Thoracic aorta (tissue), 2 donors: Measurements from ENCODE around the gene TOX3. TPM values are rescaled to one million over a fixed set of nuclear protein-coding genes. Genes with fewer than 3 reads are reported as not detected.

Experiments
- ATAC-seq: fragments of 150-250 bp; one replicate; pipeline ENCODE4 v1.8.0; 2017; ENCODE audit warnings: low read depth; ENCODE audit not compliant: insufficient number of reproducible peaks, low FRiP score
- DNase-seq: peaks from one replicate; pipeline ENCODE4 v3.0.0-alpha.2; 2020; ENCODE audit warnings: low spot score
- H3K27ac ChIP-seq, 2 donors: fragments of 200-600 bp; sonication (generic); 1 replicate in 1 of 2; 2 replicates in 1 of 2; pipeline ENCODE4 v1.5.1; 2016; ENCODE audit warnings: mild to moderate bottlenecking in 2 of 2, moderate library complexity in 2 of 2
- H3K27me3 ChIP-seq: fragments of 200-600 bp; sonication (generic); replicated peaks from 2 replicates; pipeline ENCODE4 v1.6.0; 2016; ENCODE audit warnings: mild to moderate bottlenecking; ENCODE audit not compliant: insufficient read depth
- H3K36me3 ChIP-seq: fragments of 200-600 bp; sonication (generic); one replicate; pipeline ENCODE4 v1.5.1; 2016
- H3K4me1 ChIP-seq, 2 donors: fragments of 200-600 bp; sonication (generic); 1 replicate in 1 of 2; 2 replicates in 1 of 2; pipeline versions ENCODE4 v1.5.1 to v1.6.0; 2016; ENCODE audit warnings: low read depth in 2 of 2, mild to moderate bottlenecking in 1 of 2; ENCODE audit not compliant: control insufficient read depth in 1 of 2
- H3K4me3 ChIP-seq: fragments of 200-600 bp; sonication (generic); 2 replicates; pipeline ENCODE4 v1.5.1; 2016; ENCODE audit warnings: mild to moderate bottlenecking
- H3K9me3 ChIP-seq: fragments of 200-600 bp; sonication (generic); 2 replicates; pipeline ENCODE4 v1.5.1; 2016
- total RNA-seq, 2 donors: library from RNA; depleted of rRNA; stranded (reverse); fragments of >200 nt; gene quantifications; one replicate each; pipeline versions ENCODE4 v1.1.0 to v1.2.3, GENCODE V29; 2016
- TF ChIP-seq, protein P1 (sequence below): fragments of 200-600 bp; sonication (generic); IDR thresholded peaks from one replicate; pipeline ENCODE4 v1.5.1; 2019; ENCODE audit warnings: antibody characterized with exemption

The TOX3 gene
- total RNA-seq, 2 donors from 2014 or later, result not detected

DNA sequence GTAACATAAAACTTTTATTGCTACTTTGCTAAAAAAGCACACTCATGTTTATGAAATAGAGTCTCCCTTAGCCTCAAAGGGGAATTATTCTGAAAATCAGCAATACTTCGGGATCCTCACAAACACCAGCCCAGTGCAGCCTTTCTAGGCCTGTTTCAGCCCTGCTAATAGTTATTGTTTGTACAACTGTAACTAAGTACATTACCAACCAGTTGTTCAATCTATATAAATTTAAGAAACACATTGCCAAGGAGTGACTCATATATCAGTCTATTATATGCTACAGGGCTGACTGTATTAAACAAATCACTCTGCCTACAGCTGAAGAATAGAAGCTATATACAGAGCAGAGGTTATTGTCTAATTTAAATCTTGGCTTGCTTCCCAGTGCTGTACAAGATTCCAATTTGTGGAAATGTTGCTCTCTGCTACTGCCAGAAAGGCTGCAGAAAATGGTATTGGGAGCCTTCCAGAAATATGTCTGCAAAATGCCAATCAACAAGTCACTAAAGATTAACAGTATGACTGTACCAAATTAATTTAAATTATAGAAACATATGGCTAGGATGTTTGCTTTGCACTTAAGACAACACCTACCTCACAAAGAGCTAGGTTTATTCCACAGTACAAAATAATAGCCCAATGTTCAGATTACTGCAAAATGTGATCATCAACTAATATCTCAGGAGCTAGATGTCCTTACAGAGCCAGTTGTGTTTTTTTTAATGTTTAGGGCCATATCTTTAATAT, 49.7 kb downstream of the TOX3 start:
- Histone ChIP-seq H3K4me1 (no peaks in the 10 kb centered on the region), H3K4me3 (no peak overlapping the region), H3K36me3 (no peaks in the 10 kb centered on the region), H3K9me3 (no peaks in the 10 kb centered on the region), H3K27me3 (no peaks in the 10 kb centered on the region), H3K27ac (no peak overlapping the region)
- no peak for ATAC-seq
- TF ChIP-seq, protein P1, sequence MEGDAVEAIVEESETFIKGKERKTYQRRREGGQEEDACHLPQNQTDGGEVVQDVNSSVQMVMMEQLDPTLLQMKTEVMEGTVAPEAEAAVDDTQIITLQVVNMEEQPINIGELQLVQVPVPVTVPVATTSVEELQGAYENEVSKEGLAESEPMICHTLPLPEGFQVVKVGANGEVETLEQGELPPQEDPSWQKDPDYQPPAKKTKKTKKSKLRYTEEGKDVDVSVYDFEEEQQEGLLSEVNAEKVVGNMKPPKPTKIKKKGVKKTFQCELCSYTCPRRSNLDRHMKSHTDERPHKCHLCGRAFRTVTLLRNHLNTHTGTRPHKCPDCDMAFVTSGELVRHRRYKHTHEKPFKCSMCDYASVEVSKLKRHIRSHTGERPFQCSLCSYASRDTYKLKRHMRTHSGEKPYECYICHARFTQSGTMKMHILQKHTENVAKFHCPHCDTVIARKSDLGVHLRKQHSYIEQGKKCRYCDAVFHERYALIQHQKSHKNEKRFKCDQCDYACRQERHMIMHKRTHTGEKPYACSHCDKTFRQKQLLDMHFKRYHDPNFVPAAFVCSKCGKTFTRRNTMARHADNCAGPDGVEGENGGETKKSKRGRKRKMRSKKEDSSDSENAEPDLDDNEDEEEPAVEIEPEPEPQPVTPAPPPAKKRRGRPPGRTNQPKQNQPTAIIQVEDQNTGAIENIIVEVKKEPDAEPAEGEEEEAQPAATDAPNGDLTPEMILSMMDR, result no peak
- DNase-seq, result no peak

DNA sequence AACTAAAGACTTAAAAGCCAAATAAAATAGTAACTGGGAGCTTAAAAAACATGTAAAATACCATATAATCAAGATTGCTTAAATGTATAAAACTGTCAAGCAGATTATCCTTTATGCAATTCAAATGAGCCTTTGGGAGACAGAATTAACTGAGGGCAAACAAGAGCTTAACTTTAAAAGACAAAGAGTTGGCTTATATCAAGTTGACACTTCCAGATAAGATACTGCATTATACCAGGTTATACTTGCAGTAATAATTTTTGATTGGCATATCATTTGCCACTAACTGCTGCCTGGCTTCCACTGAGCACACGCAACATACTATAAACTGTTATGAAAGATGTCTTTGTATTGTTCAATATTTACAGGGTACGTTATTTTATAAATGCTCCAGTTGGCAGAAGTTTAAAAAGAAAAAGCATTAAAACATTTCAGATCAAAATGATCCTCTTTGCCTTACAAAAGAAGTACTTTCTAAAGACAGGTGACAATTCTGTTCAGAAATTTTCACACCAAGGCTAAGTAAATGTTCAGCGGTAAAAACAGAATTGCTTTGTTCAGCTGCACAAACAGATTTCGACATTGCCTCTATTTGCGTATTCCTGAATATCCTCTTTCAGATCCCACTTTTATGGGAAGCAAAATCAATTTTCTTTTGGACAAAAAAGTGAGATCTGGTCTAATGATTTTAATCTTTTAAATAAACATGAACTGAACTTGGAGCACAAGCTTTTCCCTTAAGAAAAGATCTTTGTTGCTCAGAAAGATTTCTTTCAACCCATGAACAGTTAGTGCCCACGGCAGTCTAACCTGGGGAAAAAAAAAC, 50.7 kb downstream of the TOX3 start:
- H3K4me3 ChIP-seq, result no peak overlapping the region
- H3K27me3 ChIP-seq, result no peaks in the 10 kb centered on the region
- DNase-seq (no peak), ATAC-seq (no peak)
- H3K36me3 ChIP-seq, result no peaks in the 10 kb centered on the region
- no peaks in the 10 kb centered on the region for H3K4me1 ChIP-seq
- TF ChIP-seq, protein P1, result no peak
- H3K27ac ChIP-seq, result no peak overlapping the region
- H3K9me3 ChIP-seq, result no peaks in the 10 kb centered on the region

DNA sequence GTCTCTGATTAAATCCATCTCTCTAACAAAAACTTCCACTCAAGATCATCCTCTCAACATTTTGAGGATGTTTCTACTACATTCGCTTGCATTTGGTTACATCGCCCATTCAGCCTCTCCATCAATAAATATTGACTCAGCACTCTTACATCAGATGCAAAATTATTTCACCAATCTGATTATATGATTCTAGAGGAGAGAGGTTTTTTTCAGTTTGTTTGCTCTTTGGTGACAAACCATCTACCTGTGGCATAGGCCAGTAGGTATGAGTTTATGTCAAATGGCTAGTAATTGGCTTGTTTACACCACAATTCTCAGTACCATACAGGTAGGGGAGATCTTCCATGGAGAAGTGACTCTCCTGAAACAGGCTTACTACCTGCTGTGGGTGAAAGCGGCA, 52.3 kb downstream of the TOX3 start:
- Histone ChIP-seq H3K4me1 (no peaks in the 10 kb centered on the region), H3K9me3 (no peaks in the 10 kb centered on the region), H3K27me3 (no peaks in the 10 kb centered on the region), H3K36me3 (no peaks in the 10 kb centered on the region), H3K27ac (no peak overlapping the region), H3K4me3 (no peak overlapping the region)
- ATAC-seq, result no peak
- TF ChIP-seq, protein P1, result no peak
- DNase-seq, result no peak

DNA sequence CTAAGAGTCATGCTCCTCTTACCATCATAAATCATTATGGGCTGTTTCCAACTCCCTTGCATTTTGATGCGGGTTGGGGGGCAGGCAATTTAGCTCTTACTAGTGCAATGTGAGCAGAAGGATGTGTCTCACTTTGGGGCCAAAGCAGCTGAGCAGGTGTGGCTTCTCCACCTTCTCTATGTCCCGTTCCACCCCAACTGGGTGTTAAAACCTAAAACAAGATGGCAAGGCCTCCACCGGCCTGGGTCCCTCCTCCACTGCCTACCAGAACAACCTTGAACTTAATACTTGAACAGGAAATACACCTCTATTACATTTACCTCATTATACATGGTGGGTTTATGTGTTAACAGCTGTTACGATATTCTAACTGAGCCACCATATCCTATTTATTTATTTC, 52.8 kb downstream of the TOX3 start:
- H3K27me3 ChIP-seq, result no peaks in the 10 kb centered on the region
- no peak overlapping the region for H3K27ac ChIP-seq
- no peaks in the 10 kb centered on the region for H3K36me3 ChIP-seq
- no peak for ATAC-seq
- H3K9me3 ChIP-seq, result no peaks in the 10 kb centered on the region
- no peak overlapping the region for H3K4me3 ChIP-seq
- DNase-seq, result no peak
- TF ChIP-seq, protein P1, result no peak
- no peaks in the 10 kb centered on the region for H3K4me1 ChIP-seq

DNA sequence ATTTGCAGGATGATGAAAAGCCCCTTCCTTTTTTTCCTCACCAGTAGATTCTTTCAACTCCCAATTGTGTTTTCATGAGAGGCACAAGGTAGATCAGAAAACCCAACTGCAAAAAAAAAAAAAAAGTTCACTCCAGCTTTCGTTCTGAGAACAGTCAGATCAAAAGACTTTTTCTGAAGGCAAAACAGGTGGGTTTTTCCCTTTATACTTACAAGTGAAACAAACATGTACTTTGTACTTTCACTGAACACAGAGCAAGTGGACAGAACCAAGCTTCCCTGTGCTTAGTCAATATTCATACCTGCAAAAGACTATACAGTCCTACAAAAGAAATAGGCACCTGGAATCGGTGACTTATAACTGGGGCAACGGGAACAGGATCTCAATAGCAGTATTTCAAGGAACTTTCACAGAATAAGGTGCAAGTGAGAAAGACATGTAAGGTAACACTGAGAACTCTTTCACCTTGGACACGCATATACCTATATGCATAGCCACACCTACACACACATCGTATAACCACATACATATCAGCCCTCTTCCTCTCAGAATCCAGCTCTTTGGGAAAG, 54.1 kb downstream of the TOX3 start:
- no peak for DNase-seq
- ATAC-seq, result no peak

More for the DNA sequence above, 54.1 kb downstream of the TOX3 start:
- TF ChIP-seq, protein P1, result no peak
- no peaks in the 10 kb centered on the region for H3K4me1 ChIP-seq
- H3K9me3 ChIP-seq, result no peaks in the 10 kb centered on the region
- H3K36me3 ChIP-seq, result no peaks in the 10 kb centered on the region
- no peak overlapping the region for H3K27ac ChIP-seq
- H3K27me3 ChIP-seq, result no peaks in the 10 kb centered on the region
- no peak overlapping the region for H3K4me3 ChIP-seq
